ENCODE data around the gene SLF1. TPM values are rescaled to one million over a fixed set of nuclear protein-coding genes. Genes with fewer than 3 reads are reported as not detected.

The SLF1 gene
- 12.5 and 15.2 TPM in 2 replicates for total RNA-seq
- total RNA-seq (2013) = 19.6 TPM
- 3.5 and 5.3 TPM in 2 replicates for polyA plus RNA-seq
- 6.2 and 13.8 TPM in 2 replicates for polyA minus RNA-seq

DNA sequence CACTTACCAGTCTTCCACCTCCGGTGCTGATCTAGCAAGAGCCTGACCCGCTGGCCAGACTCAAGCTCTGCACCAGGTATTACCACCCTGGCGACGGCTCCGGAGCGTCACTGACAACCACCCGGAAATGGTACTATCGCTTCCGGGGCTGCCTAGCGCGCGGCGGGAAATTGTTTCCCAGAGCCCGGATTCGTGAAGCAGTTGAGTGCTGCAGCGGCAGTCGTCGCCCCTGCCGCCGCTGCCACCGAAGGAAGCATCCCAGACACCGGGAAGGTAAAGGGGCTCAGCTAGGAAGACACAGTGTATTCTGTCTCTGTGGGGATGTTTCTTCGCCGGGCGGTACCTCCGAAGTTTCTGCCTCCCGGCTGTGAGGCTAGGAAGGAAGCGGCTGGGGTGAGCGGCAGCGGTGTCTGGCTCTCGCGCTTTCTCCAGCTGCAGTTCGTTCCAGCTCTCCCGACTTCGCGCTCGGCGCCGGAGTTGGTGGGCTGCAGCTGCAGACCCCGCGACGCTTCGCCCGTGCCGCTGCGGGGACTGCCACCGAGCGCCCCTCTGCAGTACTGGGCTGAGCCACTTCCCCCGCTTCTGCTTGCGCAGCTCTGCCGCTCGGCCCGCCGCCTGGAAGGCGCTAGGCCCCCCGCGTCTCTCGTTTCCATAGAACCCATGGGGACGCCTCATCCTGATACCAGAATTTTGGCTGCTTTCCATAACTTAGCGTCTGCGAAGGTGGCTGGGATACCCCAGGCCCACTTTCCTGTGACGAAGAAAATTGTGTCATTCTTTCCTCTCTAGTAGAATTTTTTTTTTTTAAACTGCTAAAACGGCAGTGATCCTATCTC lies at the start of gene SLF1, which contains the start of gene KIAA0825:
TSS of gene SLF1 (plus strand) at position 177 of the 836 bp plus-strand sequence. CDS start 10,142 bp downstream, outside the sequence.
TSS of gene KIAA0825 (minus strand) at position 112 of the 836 bp plus-strand sequence. CDS start 81,478 bp downstream, outside the sequence.
- Histone ChIP-seq H3K4me1 (ENCODE audit: control insufficient read depth in 2 of 2, insufficient read depth in 2 of 2, low read length in 2 of 2) (peaks cover 18% of the 10 kb centered on the region in 2 donors), H3K27me3 (replicated peaks in 1 of 4; ENCODE audit: control extremely low read depth in 1 of 4, control insufficient read depth in 3 of 4, insufficient read depth in 4 of 4, low read length in 3 of 4) (no peaks in the 10 kb centered on the region), H3K36me3 (replicated peaks in 1 of 2; ENCODE audit: control extremely low read depth in 1 of 2, control insufficient read depth in 1 of 2, extremely low read depth in 1 of 2, insufficient read depth in 2 of 2, low read length in 1 of 2) (peaks cover 0 to 3% of the 10 kb centered on the region in 2 experiments), H3K4me2 (replicated peaks; ENCODE audit: low read depth, low read length, poor library complexity, severe bottlenecking) (peak within 1 kb of the TSS; percentile 80), H3K9ac (ENCODE audit: low read length) (peak within 1 kb of the TSS; percentile 75), H3K4me3 (ENCODE audit: control extremely low read depth in 1 of 5, extremely low read depth in 1 of 5, insufficient read depth in 1 of 5, low read depth in 2 of 5, low read length in 4 of 5) (peak within 1 kb of the TSS; percentile 73 to 96 (median 90)), H3K79me2 (ENCODE audit: control insufficient read depth, insufficient read depth, low read length) (peaks cover 31% of the 10 kb centered on the region), H3K9me3 (ENCODE audit: control extremely low read depth in 1 of 3, control insufficient read depth in 2 of 3, insufficient read depth in 1 of 3, low read length in 2 of 3) (no peaks in the 10 kb centered on the region), H2AFZ (ENCODE audit: insufficient read depth, low read depth, low read length, poor library complexity, severe bottlenecking) (peak within 1 kb of the TSS; percentile 94), H3K27ac (ENCODE audit: low read length in 2 of 2) (peak within 1 kb of the TSS; percentile 22 to 64), H4K20me1 (ENCODE audit: control insufficient read depth, insufficient read depth, low read length, poor library complexity, severe bottlenecking) (no peaks in the 10 kb centered on the region)
- DNase-seq (peak; percentile 85), ATAC-seq (ENCODE audit: low read depth) (peak; percentile 95)
- Mint-ChIP-seq H3K4me3 (peak within 1 kb of the TSS; percentile 96), H3K27ac (peak within 1 kb of the TSS; percentile 92), H3K27me3 (no peaks in the 10 kb centered on the region), H3K4me1 (peaks cover 22% of the 10 kb centered on the region), H3K9me3 (ENCODE audit: insufficient read depth) (no peaks in the 10 kb centered on the region)
- under 1% methylated on average over 61 of the region's 63 CpGs for WGBS (ENCODE audit: insufficient coverage)
- POLR2A ChIA-PET = interaction anchor here (1.8 kb wide), 1 partner anchor 10 kb away, joined by 3 read pairs; no protein-coding TSS in a partner anchor
- CTCF ChIA-PET = interaction anchor here (2.1 kb wide), 1 partner anchor 119 kb away, joined by 6 read pairs; no protein-coding TSS in a partner anchor
- TF ChIP-seq, protein P1, sequence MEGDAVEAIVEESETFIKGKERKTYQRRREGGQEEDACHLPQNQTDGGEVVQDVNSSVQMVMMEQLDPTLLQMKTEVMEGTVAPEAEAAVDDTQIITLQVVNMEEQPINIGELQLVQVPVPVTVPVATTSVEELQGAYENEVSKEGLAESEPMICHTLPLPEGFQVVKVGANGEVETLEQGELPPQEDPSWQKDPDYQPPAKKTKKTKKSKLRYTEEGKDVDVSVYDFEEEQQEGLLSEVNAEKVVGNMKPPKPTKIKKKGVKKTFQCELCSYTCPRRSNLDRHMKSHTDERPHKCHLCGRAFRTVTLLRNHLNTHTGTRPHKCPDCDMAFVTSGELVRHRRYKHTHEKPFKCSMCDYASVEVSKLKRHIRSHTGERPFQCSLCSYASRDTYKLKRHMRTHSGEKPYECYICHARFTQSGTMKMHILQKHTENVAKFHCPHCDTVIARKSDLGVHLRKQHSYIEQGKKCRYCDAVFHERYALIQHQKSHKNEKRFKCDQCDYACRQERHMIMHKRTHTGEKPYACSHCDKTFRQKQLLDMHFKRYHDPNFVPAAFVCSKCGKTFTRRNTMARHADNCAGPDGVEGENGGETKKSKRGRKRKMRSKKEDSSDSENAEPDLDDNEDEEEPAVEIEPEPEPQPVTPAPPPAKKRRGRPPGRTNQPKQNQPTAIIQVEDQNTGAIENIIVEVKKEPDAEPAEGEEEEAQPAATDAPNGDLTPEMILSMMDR (IDR thresholded peaks at IDR 0.05) = no peak
- TF ChIP-seq EZH2 (IDR thresholded peaks at IDR 0.05; ENCODE audit: borderline replicate concordance, insufficient read depth, low read depth, low read length, poor library complexity, severe bottlenecking) = no peak
- intact Hi-C loops (cut with micrococcal nuclease) = loop anchor here (1.0 to 10.0 kb wide), 3 partner anchors 74 to 936 kb away; partner anchors contain the start of genes ARSK and SKIC3

DNA sequence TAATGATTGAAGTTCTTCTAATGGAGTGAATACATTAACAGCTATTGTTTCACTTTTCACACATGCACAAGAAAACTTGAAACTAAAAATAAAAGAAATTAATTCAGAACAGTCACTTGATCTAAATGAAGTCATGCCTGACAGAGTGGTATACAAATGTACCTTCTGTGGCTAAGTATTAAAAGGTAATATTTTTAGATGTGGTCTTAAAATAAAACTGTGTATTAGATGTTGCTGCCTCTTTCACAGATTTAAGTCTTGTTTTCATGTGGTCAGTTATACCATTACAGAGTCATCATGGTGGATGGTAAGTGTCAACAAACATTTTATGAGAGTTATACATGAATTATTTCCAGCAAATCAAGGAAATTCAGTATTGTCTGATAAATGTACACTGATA lies 47.1 kb upstream of the SLF1 start:
- Histone ChIP-seq H3K4me3 (ENCODE audit: control extremely low read depth in 1 of 5, extremely low read depth in 1 of 5, insufficient read depth in 1 of 5, low read depth in 2 of 5, low read length in 4 of 5) (no peak overlapping the region), H2AFZ (ENCODE audit: insufficient read depth, low read depth, low read length, poor library complexity, severe bottlenecking) (no peak overlapping the region), H3K27ac (ENCODE audit: low read length in 2 of 2) (no peak overlapping the region), H3K79me2 (ENCODE audit: control insufficient read depth, insufficient read depth, low read length) (no peaks in the 10 kb centered on the region), H3K9ac (ENCODE audit: low read length) (no peak overlapping the region), H4K20me1 (ENCODE audit: control insufficient read depth, insufficient read depth, low read length, poor library complexity, severe bottlenecking) (no peaks in the 10 kb centered on the region), H3K4me2 (replicated peaks; ENCODE audit: low read depth, low read length, poor library complexity, severe bottlenecking) (peak overlapping the region; percentile 32), H3K9me3 (ENCODE audit: control extremely low read depth in 1 of 3, control insufficient read depth in 2 of 3, insufficient read depth in 1 of 3, low read length in 2 of 3) (no peaks in the 10 kb centered on the region), H3K36me3 (replicated peaks in 1 of 2; ENCODE audit: control extremely low read depth in 1 of 2, control insufficient read depth in 1 of 2, extremely low read depth in 1 of 2, insufficient read depth in 2 of 2, low read length in 1 of 2) (no peaks in the 10 kb centered on the region), H3K4me1 (ENCODE audit: control insufficient read depth in 2 of 2, insufficient read depth in 2 of 2, low read length in 2 of 2) (peaks cover 3 to 4% of the 10 kb centered on the region in 2 donors), H3K27me3 (replicated peaks in 1 of 4; ENCODE audit: control extremely low read depth in 1 of 4, control insufficient read depth in 3 of 4, insufficient read depth in 4 of 4, low read length in 3 of 4) (no peaks in the 10 kb centered on the region)
- ChIA-PET POLR2A (no interaction called here), CTCF (no interaction called here)
- intact Hi-C loops (cut with micrococcal nuclease) = no loop called here
- Mint-ChIP-seq H3K9me3 (ENCODE audit: insufficient read depth) (no peaks in the 10 kb centered on the region), H3K4me1 (peaks cover 2% of the 10 kb centered on the region), H3K27ac (no peak overlapping the region), H3K4me3 (no peak overlapping the region), H3K27me3 (no peaks in the 10 kb centered on the region)
- DNase-seq (no peak), ATAC-seq (ENCODE audit: low read depth) (no peak)
- TF ChIP-seq, protein P1 (IDR thresholded peaks at IDR 0.05) = no peak
- no peak for TF ChIP-seq EZH2 (IDR thresholded peaks at IDR 0.05; ENCODE audit: borderline replicate concordance, insufficient read depth, low read depth, low read length, poor library complexity, severe bottlenecking)

Data from B cell (primary cell).